ENCODE data around the gene PDE5A. TPM values are rescaled to one million over a fixed set of nuclear protein-coding genes. Genes with fewer than 3 reads are reported as not detected.
"Not testable (repeated sequence)": the region's sequence is repeated elsewhere in the genome, so short reads cannot be mapped to it uniquely, and the experiment has no call there.

Gene PDE5A
- polyA plus RNA-seq, 1 donor from 2014 or later, result 12.9 TPM

GRCh38 chr4:119663160-119663788 is 34.7 kb upstream of the PDE5A start:
- TF ChIP-seq MXI1 (conservative IDR thresholded peaks at IDR 0.05; ENCODE audit: poor library complexity, severe bottlenecking), result no peak
- no peak for TF ChIP-seq SMC3 (conservative IDR thresholded peaks at IDR 0.05; ENCODE audit: poor library complexity)
- TF ChIP-seq, protein P1, sequence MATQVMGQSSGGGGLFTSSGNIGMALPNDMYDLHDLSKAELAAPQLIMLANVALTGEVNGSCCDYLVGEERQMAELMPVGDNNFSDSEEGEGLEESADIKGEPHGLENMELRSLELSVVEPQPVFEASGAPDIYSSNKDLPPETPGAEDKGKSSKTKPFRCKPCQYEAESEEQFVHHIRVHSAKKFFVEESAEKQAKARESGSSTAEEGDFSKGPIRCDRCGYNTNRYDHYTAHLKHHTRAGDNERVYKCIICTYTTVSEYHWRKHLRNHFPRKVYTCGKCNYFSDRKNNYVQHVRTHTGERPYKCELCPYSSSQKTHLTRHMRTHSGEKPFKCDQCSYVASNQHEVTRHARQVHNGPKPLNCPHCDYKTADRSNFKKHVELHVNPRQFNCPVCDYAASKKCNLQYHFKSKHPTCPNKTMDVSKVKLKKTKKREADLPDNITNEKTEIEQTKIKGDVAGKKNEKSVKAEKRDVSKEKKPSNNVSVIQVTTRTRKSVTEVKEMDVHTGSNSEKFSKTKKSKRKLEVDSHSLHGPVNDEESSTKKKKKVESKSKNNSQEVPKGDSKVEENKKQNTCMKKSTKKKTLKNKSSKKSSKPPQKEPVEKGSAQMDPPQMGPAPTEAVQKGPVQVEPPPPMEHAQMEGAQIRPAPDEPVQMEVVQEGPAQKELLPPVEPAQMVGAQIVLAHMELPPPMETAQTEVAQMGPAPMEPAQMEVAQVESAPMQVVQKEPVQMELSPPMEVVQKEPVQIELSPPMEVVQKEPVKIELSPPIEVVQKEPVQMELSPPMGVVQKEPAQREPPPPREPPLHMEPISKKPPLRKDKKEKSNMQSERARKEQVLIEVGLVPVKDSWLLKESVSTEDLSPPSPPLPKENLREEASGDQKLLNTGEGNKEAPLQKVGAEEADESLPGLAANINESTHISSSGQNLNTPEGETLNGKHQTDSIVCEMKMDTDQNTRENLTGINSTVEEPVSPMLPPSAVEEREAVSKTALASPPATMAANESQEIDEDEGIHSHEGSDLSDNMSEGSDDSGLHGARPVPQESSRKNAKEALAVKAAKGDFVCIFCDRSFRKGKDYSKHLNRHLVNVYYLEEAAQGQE (IDR thresholded peaks at IDR 0.05; ENCODE audit: borderline replicate concordance), result no peak
- no peak for TF ChIP-seq EZH2 (IDR thresholded peaks at IDR 0.05; ENCODE audit: borderline replicate concordance, insufficient read depth, low read length, poor library complexity, severe bottlenecking)
- TF ChIP-seq RAD21 (conservative IDR thresholded peaks at IDR 0.05), result no peak
- TF ChIP-seq, protein P2, sequence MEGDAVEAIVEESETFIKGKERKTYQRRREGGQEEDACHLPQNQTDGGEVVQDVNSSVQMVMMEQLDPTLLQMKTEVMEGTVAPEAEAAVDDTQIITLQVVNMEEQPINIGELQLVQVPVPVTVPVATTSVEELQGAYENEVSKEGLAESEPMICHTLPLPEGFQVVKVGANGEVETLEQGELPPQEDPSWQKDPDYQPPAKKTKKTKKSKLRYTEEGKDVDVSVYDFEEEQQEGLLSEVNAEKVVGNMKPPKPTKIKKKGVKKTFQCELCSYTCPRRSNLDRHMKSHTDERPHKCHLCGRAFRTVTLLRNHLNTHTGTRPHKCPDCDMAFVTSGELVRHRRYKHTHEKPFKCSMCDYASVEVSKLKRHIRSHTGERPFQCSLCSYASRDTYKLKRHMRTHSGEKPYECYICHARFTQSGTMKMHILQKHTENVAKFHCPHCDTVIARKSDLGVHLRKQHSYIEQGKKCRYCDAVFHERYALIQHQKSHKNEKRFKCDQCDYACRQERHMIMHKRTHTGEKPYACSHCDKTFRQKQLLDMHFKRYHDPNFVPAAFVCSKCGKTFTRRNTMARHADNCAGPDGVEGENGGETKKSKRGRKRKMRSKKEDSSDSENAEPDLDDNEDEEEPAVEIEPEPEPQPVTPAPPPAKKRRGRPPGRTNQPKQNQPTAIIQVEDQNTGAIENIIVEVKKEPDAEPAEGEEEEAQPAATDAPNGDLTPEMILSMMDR (IDR thresholded peaks at IDR 0.05; ENCODE audit: poor library complexity, severe bottlenecking), result no peak
- TF ChIP-seq POLR2AphosphoS5 (IDR thresholded peaks at IDR 0.05), result no peak
- no peak for TF ChIP-seq EP300 (conservative IDR thresholded peaks at IDR 0.05; ENCODE audit: poor library complexity, severe bottlenecking)
- TF ChIP-seq TAF1 (IDR thresholded peaks at IDR 0.05; ENCODE audit: low read depth), result no peak
- no peaks in the 10 kb centered on the region for H3K36me3 ChIP-seq (ENCODE audit: insufficient read depth, low read length)
- H3F3A ChIP-seq (ENCODE audit: insufficient read depth, low read length, poor library complexity, severe bottlenecking), result no peaks in the 10 kb centered on the region
- no peaks in the 10 kb centered on the region for H3K27me3 ChIP-seq (ENCODE audit: insufficient read depth, low read depth, low read length)
- H4K20me1 ChIP-seq (ENCODE audit: insufficient read depth), result no peaks in the 10 kb centered on the region
- no peak overlapping the region for H3K27ac ChIP-seq (ENCODE audit: low read length)
- H2AFZ ChIP-seq (ENCODE audit: low read depth, low read length), result no peak overlapping the region
- no peak overlapping the region for H3K4me3 ChIP-seq (ENCODE audit: low read length)
- no peaks in the 10 kb centered on the region for H3K9me2 ChIP-seq (ENCODE audit: insufficient read depth, low read length)
- H3K9ac ChIP-seq (ENCODE audit: low read length), result no peak overlapping the region
- no peak overlapping the region for H3K4me2 ChIP-seq (ENCODE audit: low read length)
- no peaks in the 10 kb centered on the region for H3K79me2 ChIP-seq (replicated peaks; ENCODE audit: insufficient read depth, low read length)
- H3K9me3 ChIP-seq (ENCODE audit: low read length), result no peaks in the 10 kb centered on the region

- H3K9me2 ChIP-seq (ENCODE audit: insufficient read depth, low read length); H3K9me3 ChIP-seq (ENCODE audit: low read length); H3K4me3 ChIP-seq (ENCODE audit: low read length); H3K27ac ChIP-seq (ENCODE audit: low read length); H3F3A ChIP-seq (ENCODE audit: insufficient read depth, low read length, poor library complexity, severe bottlenecking); H3K4me2 ChIP-seq (ENCODE audit: low read length); H3K36me3 ChIP-seq (ENCODE audit: insufficient read depth, low read length); H3K27me3 ChIP-seq (ENCODE audit: insufficient read depth, low read depth, low read length); H2AFZ ChIP-seq (ENCODE audit: low read depth, low read length); H3K79me2 ChIP-seq (replicated peaks; ENCODE audit: insufficient read depth, low read length); H4K20me1 ChIP-seq (ENCODE audit: insufficient read depth); H3K9ac ChIP-seq (ENCODE audit: low read length): not testable (repeated sequence)
Measured at GRCh38 chr4:119662612-119663011, 34.0 kb upstream of the PDE5A start.

- Histone ChIP-seq H3K9me3 (ENCODE audit: low read length) (no peaks in the 10 kb centered on the region), H3K79me2 (replicated peaks; ENCODE audit: insufficient read depth, low read length) (no peaks in the 10 kb centered on the region), H3F3A (ENCODE audit: insufficient read depth, low read length, poor library complexity, severe bottlenecking) (no peaks in the 10 kb centered on the region), H3K36me3 (ENCODE audit: insufficient read depth, low read length) (no peaks in the 10 kb centered on the region), H2AFZ (ENCODE audit: low read depth, low read length) (no peak overlapping the region), H4K20me1 (ENCODE audit: insufficient read depth) (no peaks in the 10 kb centered on the region), H3K9me2 (ENCODE audit: insufficient read depth, low read length) (no peaks in the 10 kb centered on the region), H3K27ac (ENCODE audit: low read length) (no peak overlapping the region), H3K4me2 (ENCODE audit: low read length) (no peak overlapping the region), H3K4me3 (ENCODE audit: low read length) (no peak overlapping the region), H3K27me3 (ENCODE audit: insufficient read depth, low read depth, low read length) (no peaks in the 10 kb centered on the region), H3K9ac (ENCODE audit: low read length) (no peak overlapping the region)
- TF ChIP-seq, protein P2 (IDR thresholded peaks at IDR 0.05; ENCODE audit: poor library complexity, severe bottlenecking), result no peak
- TF ChIP-seq MXI1 (conservative IDR thresholded peaks at IDR 0.05; ENCODE audit: poor library complexity, severe bottlenecking) (no peak), EP300 (conservative IDR thresholded peaks at IDR 0.05; ENCODE audit: poor library complexity, severe bottlenecking) (no peak), SMC3 (conservative IDR thresholded peaks at IDR 0.05; ENCODE audit: poor library complexity) (no peak), RAD21 (conservative IDR thresholded peaks at IDR 0.05) (no peak), TAF1 (IDR thresholded peaks at IDR 0.05; ENCODE audit: low read depth) (no peak), POLR2AphosphoS5 (IDR thresholded peaks at IDR 0.05) (no peak), EZH2 (IDR thresholded peaks at IDR 0.05; ENCODE audit: borderline replicate concordance, insufficient read depth, low read length, poor library complexity, severe bottlenecking) (no peak)
- TF ChIP-seq, protein P1 (IDR thresholded peaks at IDR 0.05; ENCODE audit: borderline replicate concordance), result no peak
Measured at GRCh38 chr4:119661231-119661630, 32.6 kb upstream of the PDE5A start.
